GM18505 (cell line): ENCODE measurements around the gene RBPJ.

Experiments
- ATAC-seq: cut with Tn5 transposase; IDR thresholded peaks from one replicate; pipeline ENCODE4 v1.9.1; 2021; ENCODE audit not compliant: unreplicated experiment
- POLR2A ChIP-seq: IDR thresholded peaks from 4 replicates; pipeline ENCODE4 v1.6.1; 2011; ENCODE audit warnings: borderline replicate concordance; ENCODE audit not compliant: insufficient read depth, insufficient read length; ENCODE audit errors: extremely low read depth

RBPJ gene

DNA sequence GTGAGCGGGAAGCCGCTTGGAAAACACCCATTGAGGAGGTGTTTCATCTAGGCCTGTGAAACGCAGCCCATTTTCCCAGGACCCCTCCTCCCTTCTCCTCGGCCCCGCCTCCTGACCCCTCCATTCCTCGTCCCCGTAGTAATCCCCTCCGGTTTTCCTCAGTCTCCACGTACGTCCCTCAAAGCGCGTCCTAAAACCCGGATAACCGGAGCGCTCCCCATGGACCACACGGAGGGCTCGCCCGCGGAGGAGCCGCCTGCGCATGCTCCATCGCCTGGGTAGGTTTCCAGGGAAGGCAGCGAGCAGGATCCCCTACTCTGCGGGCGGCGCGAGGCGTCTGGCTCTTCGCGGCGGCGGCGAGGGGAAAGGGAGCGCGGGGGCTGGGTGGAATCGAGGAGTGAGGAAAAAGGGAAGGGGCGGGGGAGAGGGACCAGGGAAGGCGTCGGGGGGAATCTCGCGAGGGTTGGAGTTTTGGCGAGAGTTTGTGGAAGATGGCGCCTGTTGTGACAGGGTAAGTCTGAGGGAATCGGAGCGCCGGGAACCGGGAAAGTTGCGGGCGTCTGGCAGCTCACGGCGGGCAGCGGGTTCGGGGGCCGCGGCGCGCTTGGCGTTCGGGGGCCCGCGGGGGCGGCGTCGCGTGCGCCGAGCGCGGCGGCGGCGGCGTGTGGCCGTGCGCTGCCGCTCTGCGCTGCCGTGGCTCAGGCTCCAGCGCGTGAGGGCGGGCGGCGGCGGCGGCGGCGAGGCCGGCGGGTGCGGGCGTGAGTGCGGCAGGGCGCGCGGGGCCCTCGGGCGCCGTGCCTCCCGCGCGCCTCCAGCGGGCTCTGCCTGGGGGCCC lies at the start of gene RBPJ:
Gene RBPJ, plus strand, starts transcription at position 477 of the 835 bp plus-strand sequence. Its CDS starts 15 bp downstream, at position 492.
- ATAC-seq, result peak; percentile 26

DNA sequence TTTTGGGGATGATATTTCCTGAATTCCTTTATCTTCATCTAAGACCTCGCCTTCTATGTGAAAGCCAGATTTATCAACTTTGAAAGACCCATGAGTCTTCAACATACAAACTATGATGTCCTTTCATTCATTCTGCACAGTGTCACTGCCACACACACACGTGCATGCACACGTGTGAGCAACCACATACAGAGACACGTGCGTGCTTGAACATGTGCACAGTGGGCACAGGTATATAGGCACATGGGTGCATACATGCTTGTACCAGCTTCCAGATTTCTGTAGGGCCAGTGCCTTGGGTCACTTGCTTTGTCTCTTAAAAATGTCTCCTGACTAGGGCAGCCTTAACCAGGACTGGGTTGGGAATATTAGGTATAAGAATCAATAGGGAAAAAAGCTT lies 49.1 kb upstream of the RBPJ start:
- no peak for ATAC-seq
- no peak for TF ChIP-seq POLR2A

More for the DNA sequence above, at the start of gene RBPJ:
- peak; percentile 52 for TF ChIP-seq POLR2A

DNA sequence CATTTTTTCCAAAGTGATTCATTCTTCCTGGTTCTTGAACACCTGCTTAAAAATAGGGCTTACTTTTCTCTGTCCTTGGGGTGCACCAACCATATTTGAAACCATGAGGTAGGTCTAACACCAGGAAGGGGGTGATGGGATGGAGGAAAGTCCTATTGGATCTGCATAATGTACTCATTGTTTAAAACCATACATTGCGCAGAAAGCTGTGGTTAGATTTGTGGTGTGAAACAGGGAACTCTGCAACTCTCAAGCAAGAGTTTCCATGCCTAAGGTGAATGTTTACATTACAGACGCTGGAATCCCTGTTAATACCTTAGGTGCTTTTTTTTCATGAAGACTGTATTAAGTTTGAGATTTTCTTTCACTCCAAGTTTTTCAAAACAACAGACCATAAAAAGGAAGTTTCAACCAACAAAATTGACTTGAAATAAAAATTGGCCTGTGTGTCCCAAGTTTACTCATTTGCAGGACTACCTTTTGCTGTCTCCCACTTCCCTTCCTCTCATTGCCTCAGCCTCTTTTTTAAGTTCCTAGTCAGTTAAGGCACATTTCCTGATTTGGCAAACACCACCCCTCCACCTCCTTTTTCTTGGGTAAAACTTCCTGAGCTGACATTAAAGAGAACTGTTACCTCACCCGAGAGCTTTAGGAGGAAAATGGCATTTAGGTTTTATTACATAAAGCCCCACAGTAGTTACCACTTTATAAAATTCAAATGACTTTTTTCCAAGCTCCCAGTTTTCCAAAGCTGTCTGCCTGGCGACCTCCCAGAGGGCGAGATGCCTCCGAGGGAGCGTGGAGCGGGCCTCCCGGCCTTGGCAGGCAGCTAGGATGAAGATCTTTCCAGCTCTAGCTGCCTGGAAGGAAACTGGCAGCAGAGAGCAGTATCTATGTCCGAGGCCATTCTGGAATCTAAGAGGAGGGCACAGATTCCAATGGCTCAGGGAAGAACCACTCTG lies 47.9 kb upstream of the RBPJ start:
- no peak for ATAC-seq
- no peak for TF ChIP-seq POLR2A

DNA sequence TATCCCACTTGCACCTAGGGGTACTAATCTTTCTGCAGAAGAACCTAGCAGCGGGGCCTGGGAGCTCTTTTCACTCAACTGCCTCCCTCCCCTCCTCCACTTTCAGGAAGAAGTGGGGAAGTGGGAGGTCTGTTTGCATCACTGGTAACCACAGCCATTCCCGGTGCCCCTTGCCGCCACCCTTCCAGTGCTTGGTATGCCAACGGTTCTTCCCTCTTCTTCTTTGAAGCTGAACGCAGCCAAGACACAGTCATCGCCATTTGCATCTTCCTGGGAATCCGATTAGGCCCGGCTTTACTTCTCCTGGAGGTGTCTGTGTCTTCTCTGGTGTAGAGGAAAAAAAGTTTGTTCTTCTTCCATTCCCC lies 47.2 kb upstream of the RBPJ start:
- ATAC-seq, result no peak

DNA sequence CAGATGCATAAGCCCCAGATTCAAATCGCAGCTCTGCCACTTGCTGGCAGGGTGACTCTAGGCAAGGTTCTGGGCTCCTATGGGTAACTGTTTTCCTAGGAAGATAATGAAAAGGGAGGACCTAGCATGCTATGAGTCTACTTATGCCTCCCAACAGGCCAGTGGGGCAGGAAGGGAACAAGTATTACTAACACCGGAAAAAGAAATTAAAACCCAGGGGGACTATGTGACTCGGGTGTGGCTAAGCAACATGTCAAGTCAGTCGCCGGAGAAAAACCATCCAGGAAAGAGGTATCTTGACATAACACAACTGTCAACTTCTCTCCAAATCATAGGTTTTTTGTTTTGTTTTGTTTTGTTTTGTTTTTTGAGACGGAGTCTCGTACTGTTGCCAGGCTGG lies 45.5 kb upstream of the RBPJ start:
- no peak for ATAC-seq
- no peak for TF ChIP-seq POLR2A

More for the DNA sequence above, 47.2 kb upstream of the RBPJ start:
- TF ChIP-seq POLR2A, result no peak

DNA sequence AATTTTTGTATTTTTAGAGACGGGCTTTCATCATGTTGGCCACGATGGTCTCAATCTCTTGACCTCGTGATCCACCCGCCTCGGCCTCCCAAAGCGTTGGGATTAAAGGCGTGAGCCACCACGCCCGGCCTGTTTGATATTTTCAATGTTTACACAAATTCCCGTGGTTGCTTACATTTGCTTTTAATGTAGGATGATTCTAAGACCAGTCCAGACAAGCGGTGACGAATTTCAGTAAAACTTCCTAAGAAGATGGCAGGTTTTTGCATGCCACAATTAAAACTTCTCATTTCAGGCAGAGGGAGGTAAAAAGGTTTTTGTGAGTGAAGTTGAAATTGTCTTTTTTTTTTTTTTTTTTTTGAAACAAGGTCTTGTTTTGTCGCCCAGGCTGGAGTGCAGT lies 41.4 kb upstream of the RBPJ start:
- ATAC-seq, result no peak

DNA sequence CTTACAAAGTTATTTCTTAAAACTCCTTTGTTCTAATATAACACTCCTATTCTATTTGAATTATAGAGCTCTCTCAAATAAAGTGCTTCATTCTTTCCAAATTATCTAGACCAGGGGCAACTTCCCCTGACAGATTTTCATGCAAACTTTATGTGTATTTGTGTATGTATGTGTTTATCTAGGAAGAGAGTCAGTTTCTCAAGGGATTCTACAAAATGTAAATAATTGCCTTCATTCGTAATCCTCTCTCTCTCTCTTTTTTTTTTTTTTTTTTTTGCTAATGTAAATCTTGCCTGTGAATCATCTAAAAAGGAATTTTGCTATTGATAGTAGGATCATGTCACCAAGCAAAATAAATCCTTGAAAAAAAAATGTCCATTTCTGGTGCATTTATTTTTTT lies 38.9 kb upstream of the RBPJ start:
- no peak for TF ChIP-seq POLR2A
- ATAC-seq, result no peak

More for the DNA sequence above, 41.4 kb upstream of the RBPJ start:
- TF ChIP-seq POLR2A, result no peak

DNA sequence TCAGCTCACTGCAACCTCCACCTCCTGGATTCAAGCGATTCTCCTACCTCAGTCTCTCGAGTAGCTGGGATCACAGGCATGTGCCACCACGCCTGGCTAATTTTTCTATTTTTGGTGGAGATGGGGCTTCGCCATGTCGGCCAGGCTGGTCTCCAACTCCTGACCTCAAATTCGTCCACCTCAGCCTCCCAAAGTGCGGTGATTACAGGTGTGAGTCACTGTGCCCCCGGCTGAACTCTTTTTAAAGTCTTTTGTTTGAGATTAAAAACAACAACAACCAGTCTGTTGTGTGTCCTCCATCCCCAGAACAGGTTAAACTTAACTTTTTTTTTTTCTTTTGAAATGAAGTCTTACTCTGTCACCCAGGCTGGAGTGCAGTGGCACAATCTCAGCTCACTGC lies 36.3 kb upstream of the RBPJ start:
- ATAC-seq, result no peak
- no peak for TF ChIP-seq POLR2A

DNA sequence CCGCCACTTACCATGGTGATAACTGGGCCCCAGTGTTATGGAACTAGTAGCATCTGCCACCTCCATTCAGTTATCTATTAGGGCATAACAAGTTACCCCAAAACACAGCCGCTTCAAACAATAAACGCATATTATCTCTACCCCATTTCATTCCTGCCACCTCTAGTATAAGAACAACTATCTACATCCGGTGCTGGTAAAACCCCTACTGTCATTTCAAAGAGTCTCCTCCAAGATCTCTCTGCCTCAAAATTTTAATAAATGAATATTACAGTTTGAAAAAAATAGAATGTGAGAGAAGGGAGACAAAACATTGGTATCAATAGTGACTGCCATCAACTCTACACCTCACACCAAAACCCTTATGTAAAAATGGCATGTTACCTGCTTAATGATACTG lies 35.5 kb upstream of the RBPJ start:
- no peak for ATAC-seq
- TF ChIP-seq POLR2A, result no peak

DNA sequence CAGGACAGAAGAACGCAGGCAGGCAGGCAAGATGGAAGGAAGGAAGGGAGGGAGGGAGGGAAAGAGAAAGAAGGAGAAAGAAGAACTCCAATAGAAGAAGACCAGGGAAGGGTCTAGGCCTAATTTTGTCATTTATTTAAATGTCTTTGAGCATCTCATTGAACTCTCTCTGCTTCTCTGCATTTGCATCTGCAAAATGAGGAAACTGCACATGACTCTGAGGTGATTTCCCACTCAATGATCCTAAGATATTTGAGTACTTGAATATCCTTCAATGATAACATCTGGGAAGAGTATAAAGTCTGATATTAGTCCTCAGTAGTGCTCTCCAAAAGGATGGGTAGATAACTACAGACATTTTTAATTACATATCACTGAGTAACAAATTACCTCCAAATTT lies 33.1 kb upstream of the RBPJ start:
- TF ChIP-seq POLR2A, result no peak
- no peak for ATAC-seq

DNA sequence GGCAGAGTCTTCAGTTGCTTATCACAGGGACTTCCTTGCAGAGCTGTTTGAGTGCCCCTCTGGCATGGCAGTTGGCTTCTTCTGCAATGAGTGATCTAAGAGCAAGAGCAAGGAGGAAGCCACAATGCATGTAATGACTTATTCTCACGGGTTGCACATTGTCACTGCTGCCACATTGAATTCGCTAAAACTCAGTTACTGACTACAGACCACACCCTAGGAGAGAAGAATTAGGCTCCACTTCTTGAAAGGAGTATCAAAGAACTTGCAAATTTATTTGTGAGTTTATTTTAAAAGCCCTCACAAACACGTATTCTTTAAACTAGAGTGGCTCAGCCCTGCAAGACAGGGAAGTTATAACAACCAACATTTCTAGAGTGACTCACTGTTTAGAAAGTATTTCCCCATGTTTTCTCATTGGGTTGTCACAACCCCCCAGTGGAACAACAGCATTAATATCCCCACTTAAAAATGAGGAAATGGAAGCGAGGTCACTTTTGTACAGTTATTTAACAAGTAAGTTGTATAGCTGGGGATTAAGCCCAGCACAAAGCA lies 32.4 kb upstream of the RBPJ start:
- TF ChIP-seq POLR2A, result no peak
- peak; percentile 80 for ATAC-seq

DNA sequence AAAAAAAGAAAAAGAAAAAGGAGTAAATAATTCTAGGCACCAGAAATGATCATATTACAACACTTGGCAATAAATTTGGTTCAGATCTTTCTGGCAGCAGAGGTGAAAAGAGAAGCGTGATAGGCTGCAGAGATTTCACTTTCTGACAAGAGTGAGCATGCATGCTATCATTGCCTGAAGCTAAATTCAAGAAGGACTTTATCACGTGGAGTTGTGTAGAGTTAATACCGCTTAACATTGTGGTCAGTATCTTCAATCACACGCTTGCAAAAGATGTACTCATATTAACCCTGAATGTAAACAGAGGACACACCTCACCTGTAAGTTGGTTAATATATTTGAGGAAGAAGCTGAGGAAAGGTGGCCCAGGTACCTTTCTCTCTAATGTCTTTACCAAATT lies 31.4 kb upstream of the RBPJ start:
- ATAC-seq, result no peak
- TF ChIP-seq POLR2A, result no peak

DNA sequence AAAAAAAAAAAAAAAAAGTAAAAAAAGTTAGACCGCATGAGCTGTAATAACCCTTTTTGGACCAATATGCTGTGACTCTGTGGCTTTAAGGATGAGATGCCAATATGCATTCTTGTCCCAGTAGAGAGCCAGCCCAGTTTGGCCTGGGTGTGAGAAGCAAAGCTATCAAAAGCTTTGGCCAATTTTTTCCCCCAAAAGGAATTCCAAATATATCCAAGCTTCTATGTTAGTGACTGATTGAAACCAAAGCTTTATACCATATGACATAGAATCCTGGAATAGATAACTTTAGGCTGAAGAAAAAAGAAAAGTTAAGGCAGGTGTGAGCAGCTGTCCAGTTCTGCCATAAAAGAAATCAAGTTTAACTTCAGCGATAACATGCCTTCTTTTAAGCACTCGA lies 30.5 kb upstream of the RBPJ start:
- no peak for ATAC-seq
- no peak for TF ChIP-seq POLR2A
